Bone marrow (tissue), 2 donors: ENCODE results near the gene CYP4F8.
"Not testable (repeated sequence)": the region's sequence is repeated elsewhere in the genome, so short reads cannot be mapped to it uniquely, and the experiment has no call there.

Source experiments
- DNase-seq, 2 donors: peaks; one replicate each; lab custom pipeline; 2025; lab: John Stamatoyannopoulos, UW

Gene CYP4F8, protein sequence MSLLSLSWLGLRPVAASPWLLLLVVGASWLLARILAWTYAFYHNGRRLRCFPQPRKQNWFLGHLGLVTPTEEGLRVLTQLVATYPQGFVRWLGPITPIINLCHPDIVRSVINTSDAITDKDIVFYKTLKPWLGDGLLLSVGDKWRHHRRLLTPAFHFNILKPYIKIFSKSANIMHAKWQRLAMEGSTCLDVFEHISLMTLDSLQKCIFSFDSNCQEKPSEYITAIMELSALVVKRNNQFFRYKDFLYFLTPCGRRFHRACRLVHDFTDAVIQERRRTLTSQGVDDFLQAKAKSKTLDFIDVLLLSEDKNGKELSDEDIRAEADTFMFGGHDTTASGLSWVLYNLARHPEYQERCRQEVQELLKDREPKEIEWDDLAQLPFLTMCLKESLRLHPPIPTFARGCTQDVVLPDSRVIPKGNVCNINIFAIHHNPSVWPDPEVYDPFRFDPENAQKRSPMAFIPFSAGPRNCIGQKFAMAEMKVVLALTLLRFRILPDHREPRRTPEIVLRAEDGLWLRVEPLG

DNA sequence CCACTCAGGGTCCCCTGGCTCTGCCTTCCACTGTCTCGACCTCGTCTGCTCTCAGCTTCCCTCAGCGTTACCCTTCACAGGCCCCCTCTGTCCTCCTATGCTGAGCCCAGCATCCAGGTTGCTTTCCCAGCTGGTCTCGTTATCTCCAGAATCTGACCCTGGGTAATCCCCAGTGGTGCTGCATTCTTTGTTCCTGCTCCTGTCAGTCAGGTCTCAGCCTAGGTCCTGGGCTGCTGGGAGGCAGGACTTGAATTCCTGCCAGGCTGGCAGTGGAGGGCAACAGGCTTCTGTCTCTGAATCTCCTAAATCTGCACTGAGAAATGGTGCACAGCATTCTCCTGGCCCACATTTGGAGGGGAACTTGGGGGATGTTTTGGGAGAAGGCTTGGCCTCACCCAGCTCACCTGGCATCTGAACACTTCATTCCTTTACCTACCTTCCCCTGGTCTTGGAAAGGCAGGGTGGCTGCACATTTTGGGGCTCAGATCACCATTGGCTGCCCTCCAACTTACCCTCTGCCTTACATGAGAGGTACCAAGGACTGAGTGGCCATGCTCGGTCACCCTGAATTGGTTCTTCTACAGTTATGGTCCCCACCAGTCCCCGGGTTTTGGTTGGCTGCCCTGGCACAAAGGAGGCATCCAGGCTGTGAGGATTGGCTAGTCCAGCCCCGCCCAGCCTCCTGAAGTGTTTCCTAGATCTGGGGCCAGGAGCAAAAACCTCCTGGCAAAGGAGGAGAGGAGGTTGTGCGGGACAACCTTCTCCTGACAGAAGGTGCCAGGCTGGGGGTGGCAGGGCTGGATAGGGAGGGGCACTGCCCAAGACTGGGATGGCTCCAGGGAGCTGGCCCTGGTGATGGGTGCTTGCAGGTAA, at the start of gene CYP4F8:
Gene CYP4F8 (plus strand): TSS at position 712 of the 873 bp plus-strand sequence. CDS start 399 bp downstream, outside the sequence.
- no peak for DNase-seq

DNA sequence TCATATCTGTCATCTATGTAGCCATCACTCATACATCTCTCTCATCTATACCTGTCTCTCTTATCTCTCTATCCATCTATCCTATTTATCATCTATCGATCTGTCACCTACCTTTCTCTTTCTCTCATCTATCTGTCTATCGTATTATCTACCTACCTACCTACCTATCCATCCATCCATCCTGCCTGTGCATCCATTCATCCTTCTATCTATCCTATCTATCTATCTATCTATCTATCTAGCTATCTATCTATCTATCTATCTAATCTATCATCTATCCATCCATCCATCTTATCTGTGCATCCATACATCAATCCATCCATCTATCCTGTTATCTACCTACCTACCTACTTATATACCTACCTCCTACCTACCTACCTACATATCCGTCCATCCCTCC, 44.6 kb upstream of the CYP4F8 start:
- DNase-seq: no peak

GRCh38 chr19:15575406-15575805, 39.6 kb upstream of the CYP4F8 start:
- no peak for DNase-seq

GRCh38 chr19:15576526-15577156, 38.4 kb upstream of the CYP4F8 start:
- DNase-seq: no peak

GRCh38 chr19:15577184-15577771, 37.7 kb upstream of the CYP4F8 start:
- no peak for DNase-seq

GRCh38 chr19:15583346-15583745, 31.7 kb upstream of the CYP4F8 start:
- DNase-seq: no peak

GRCh38 chr19:15584095-15584494, 30.9 kb upstream of the CYP4F8 start:
- no peak for DNase-seq

- DNase-seq: peak; percentile 37 to 59
These were observed 30.4 kb upstream of the CYP4F8 start for GRCh38 chr19:15584541-15585115.

DNA sequence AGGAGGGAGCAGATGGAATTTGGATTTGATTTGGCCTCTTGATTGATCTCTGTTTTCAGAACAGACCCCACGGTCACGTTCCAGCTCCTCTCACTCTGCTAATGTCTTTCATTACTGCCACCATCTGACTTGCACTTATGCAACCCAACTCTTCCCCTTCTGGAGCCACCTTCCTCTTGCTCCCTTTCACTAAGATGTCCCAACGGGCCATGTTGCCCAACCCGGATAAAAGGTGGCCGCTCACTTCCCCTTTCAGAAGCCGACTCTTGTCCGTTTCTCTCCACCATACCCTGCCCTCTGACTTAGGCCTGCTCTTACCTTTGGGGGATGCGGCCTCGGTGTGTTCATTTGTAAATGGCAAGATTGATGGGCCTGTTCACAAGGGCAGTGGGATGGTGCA, 27.4 kb upstream of the CYP4F8 start:
- peak in 1 of 2 donors; percentile 27 for DNase-seq

GRCh38 chr19:15588265-15588664, 26.8 kb upstream of the CYP4F8 start:
- no peak for DNase-seq

DNA sequence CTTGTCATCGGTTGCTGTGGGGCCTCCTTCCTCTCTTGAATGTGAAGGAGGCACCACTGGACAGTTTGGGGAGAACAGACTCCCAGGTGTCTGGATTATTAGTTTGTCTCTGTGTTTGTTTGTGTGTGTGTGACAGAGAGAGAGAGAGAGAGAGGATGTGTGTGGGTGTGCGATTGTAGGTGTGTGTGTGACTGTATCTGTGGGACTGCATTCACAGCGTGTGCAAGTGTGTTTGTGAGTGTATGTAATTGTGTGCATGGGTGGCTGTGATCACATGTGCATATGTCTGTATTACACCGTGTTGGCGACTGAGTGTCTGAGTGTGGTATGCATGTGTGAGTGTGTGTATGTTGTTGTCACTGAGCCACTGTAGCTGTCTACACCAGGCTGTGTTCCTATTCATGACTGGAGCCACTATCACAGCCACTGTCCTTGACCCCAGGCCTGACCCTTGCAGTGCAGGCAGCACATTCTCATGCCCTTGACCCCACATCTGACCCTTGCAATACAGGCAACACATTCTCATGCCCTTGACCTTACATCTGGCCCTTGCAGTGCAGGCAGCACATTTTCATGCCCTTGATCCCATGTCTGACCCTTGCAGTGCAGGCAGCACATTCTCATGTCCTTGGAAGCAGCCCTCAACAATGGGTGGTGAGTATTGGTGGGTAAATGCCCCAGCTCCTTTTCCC, 25.1 kb upstream of the CYP4F8 start:
- DNase-seq: no peak

DNA sequence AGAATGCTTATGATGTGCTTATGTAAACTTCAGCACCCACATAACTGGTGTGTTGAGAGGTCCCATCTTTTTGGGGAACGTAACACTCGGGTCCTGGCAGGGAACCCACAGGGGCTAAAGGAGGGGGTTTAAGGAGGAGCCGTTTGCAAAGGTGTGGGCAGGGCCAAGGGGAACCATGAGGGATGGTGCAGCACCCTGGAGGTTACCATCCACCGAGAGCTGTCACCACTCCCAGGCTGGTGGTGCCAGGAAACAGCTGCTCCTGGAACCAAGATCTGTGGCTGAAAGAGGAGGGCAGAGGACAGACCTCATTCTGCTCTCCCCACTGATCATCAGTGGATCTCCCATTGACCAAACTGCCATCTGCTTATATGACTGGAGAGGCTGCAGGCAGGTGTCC, 23.2 kb upstream of the CYP4F8 start:
- DNase-seq: no peak

- not testable (repeated sequence) for DNase-seq
These were observed 22.5 kb upstream of the CYP4F8 start for GRCh38 chr19:15592506-15592905.

DNA sequence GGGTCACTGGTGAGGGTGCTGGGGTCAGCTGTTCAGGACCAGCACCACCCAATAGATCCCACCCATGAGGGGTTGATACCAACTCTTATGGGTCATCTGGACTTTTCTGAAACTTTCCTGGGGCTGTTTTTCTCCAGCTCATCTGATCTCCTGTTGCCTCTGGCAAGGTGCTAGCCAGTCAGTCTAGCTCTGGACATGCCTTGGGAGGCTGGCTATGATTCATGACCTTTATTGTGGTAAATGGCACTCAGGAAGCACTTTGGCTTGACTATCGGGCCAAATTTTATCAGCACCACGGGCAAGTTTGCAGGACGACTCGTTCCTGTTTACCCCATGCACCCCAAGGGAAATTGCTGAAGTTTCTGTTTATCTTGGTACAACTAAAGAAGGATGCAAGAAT, 21.3 kb upstream of the CYP4F8 start:
- DNase-seq: not testable (repeated sequence)

DNA sequence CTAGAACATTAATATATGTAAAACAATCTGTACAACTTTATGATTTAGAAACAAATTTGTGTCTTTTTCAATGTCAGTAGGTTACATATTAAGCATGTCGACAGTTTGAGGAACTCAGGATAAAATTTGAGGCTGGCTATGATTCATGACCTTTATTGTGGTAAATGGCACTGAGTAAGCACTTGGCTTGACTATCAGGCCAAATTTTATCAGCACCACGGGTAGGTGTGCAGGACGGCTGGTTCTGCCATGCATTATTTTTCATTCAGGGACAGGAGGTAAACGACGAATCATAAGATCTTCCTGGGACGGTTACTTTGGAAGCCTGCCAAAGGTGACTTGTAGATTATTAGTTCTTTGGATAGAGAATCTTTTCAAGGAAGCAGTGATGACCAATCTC, 19.9 kb upstream of the CYP4F8 start:
- no peak for DNase-seq

- DNase-seq: not testable (repeated sequence)
These were observed 6.8 kb upstream of the CYP4F8 start for GRCh38 chr19:15607978-15608925.

DNA sequence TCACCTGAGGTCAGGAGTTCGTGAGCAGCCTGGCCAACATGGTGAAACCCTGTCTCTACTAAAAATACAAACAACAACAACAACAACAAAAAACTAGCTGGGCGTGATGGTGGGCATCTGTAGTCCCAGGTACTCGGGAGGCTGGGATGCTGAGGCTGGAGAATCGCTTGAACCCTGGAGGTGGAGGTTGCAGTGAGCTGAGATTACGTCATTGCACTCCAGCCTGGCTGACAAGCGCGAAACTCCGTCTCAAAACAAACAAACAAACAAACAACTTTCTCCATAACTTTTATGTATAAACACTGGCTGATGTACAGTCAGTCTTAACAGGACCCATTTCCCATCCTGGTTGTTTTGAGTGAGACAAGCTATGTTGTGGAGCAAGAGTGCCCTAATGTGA, 5.8 kb upstream of the CYP4F8 start:
- DNase-seq: no peak

- DNase-seq: no peak
These were observed 2.7 kb upstream of the CYP4F8 start for GRCh38 chr19:15612342-15612741.

DNA sequence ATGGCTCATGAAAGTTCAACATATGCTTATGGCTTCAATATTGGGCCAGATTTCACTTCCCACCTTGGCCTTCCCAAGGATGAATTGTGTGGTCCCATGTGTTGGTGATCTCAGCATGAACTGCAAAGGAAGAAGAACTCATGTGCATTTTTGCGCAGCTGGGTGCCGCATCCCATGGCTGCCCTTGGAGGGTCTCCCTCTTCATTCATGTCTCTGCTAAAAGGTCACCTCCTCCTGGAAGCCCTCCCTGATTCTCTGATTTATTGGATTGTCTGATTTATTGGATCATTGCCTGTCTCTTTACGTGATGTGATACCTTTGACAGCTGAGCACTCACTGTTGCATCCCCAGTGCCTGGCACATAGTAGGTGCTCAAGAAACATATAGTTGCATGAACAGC, 1.7 kb upstream of the CYP4F8 start:
- no peak for DNase-seq

DNA sequence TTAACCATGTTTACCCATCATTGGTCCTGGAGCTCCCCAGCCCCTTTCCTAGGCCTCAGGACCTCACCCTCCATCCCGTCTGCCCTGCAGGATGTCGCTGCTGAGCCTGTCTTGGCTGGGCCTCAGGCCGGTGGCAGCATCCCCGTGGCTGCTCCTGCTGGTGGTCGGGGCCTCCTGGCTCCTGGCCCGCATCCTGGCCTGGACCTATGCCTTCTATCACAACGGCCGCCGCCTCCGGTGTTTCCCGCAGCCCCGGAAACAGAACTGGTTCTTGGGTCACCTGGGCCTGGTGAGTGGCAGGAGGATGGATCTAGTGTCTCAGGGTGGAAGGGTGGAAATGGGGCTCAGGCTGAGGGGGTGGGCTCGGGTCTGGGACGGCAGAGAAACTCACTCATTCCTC, 508 bp downstream of the CYP4F8 start:
- DNase-seq: no peak
